WI38 (cell line): ENCODE measurements around the gene LAGE3.

ENCODE experiments used
- H3K4me3 ChIP-seq: 2 replicates; pipeline ENCODE4 v1.5.1; 2011; ENCODE audit warnings: low read depth, mild to moderate bottlenecking, control low read depth, low read length
- TF ChIP-seq, protein P1 (sequence below): IDR thresholded peaks from 2 replicates; pipeline ENCODE4 v1.5.1; 2012; ENCODE audit warnings: low read depth, mild to moderate bottlenecking, control low read depth, low read length

Gene LAGE3

DNA sequence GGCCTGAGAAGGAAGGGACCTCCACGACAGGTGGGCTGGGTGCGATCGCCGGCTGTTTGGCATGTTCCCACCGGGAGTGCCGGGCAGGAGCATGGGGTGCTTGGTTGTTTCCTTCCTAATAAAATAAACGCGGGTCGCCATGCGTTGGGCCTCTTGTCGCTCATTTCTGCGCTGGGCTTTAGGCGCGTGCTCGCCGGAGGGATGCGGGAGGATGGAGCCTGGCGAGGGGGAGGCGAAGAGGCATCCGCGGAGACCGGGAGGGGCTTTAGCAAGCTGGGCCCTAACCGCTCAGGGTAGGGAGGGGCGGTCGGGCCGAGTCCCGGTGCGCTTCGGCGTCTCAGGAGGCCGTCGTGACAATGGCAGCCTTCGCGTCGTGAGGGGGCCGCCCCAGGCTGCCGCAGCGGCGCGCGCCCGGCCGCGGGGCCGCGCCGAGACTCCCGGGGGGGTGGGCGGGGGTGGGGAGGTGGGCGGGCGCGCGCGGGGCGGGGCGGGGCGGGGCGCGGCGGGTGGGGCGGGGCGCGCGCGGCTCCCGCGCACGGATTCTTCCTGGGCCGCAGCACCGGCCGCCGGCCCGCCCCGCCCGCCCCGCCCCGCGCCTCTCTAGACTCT lies 42.6 kb downstream of the LAGE3 start:
- TF ChIP-seq, protein P1, sequence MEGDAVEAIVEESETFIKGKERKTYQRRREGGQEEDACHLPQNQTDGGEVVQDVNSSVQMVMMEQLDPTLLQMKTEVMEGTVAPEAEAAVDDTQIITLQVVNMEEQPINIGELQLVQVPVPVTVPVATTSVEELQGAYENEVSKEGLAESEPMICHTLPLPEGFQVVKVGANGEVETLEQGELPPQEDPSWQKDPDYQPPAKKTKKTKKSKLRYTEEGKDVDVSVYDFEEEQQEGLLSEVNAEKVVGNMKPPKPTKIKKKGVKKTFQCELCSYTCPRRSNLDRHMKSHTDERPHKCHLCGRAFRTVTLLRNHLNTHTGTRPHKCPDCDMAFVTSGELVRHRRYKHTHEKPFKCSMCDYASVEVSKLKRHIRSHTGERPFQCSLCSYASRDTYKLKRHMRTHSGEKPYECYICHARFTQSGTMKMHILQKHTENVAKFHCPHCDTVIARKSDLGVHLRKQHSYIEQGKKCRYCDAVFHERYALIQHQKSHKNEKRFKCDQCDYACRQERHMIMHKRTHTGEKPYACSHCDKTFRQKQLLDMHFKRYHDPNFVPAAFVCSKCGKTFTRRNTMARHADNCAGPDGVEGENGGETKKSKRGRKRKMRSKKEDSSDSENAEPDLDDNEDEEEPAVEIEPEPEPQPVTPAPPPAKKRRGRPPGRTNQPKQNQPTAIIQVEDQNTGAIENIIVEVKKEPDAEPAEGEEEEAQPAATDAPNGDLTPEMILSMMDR, result no peak
- peak overlapping the region; percentile 72 for H3K4me3 ChIP-seq

DNA sequence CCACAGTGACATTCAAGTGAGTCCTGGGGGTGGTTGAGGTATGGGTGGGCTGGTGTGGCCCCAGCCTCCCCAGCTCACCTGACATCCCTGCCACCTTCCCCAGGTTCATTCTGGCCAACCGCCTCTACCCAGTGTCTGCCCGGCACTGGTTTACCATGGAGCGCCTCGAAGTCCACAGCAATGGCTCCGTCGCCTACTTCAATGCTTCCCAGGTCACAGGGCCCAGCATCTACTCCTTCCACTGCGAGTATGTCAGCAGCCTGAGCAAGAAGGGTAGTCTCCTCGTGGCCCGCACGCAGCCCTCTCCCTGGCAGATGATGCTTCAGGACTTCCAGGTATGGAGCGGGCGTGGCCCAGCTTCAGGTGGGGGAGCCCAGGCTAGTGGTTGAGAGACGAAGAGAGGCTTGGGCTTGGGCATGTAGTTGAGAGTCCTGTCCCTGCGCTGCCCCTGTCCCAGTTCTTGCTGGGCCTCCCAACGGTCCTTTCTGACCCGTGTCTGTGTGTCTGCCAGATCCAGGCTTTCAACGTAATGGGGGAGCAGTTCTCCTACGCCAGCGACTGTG lies 43.8 kb downstream of the LAGE3 start:
- TF ChIP-seq, protein P1, result no peak
- H3K4me3 ChIP-seq, result no peak overlapping the region

DNA sequence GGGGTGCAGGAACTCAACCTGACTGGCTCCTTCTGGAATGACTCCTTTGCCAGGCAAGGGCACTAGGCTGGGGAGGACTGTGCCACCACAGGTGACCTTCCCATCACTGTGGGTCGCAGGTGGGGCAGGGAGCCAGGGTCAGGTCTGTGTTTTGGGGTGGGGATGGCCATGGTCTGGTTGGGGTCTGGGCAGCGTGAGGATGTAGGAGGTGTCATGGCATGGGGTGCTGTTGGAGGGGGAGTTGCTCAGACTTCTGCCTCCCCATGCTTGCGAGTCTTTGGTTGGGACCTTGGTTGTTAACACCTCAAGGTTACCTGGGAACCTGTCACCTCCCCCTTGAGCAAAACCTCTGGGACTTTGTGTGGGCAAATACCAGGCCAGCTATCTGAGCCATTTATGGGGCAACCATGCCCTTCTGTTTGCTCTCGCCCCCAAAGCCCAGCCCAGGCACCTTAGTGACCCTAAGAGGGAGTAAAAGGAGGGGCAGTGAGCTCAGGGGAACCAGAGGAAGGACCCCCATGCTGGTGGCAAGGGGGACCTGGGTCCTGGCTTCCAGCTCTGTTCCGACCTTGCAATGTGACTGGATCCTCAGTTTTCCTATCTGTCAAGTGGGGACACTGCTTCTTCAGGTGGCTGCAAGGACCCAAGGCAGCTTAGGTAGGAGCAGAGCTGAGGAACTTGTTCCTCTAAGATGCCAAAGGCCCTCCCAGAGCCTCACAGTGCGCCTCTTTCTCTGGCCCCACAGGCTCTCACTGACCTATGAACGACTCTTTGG lies 44.5 kb downstream of the LAGE3 start:
- no peak overlapping the region for H3K4me3 ChIP-seq
- TF ChIP-seq, protein P1, result no peak

DNA sequence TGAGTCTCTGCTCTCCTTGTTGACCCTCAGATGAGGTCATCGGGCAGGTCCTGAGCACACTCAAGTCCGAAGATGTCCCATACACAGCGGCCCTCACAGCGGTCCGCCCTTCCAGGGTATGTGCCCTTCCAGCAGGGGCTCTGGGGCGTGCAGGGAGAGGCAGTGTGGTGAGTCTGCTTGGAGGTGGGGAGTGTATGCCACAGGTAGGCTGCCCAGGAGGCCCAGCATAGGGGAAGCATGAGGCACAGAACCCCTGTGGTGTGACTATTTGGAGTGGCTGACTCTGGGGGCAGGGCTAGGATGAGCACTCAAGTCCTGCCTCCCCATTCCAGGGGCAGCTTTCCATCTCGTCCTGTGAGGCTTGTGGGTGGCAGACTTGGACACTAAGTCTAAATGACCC lies 45.5 kb downstream of the LAGE3 start:
- TF ChIP-seq, protein P1, result no peak
- no peak overlapping the region for H3K4me3 ChIP-seq

DNA sequence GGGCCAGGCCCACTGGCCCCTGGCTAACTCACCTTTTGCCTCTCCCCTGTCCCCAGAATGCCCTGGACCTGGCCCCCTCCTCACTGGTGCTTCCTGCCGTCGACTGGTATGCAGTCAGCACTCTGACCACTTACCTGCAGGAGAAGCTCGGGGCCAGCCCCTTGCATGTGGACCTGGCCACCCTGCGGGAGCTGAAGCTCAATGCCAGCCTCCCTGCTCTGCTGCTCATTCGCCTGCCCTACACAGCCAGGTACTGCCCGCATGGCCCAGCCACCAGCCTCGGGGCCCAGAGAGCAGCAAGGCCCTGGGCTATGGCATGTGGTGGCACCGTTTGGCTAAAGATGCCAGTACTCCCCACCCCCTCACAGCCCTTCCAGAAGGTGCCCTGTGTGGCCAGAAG lies 46.9 kb downstream of the LAGE3 start:
- TF ChIP-seq, protein P1, result no peak
- no peak overlapping the region for H3K4me3 ChIP-seq

DNA sequence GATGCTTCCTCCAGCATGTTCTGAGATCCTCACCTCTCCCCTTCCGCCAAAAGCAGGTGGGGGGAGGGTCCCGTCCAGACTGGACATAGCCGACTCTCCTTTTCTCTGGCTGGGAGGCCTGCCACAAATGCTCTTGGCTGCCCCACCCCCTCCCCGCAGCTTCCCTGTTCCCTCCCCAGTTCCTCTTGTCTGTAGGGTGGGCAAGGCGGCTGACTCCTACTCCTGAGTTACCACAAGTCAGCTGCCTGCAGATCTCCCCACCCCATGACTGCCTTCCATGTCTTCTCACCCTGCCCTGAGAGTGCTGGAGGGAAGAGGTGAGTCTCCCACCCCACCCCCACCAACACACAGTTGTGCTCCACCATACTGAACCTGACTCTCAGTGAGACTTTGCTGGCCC lies 47.7 kb downstream of the LAGE3 start:
- no peak overlapping the region for H3K4me3 ChIP-seq
- TF ChIP-seq, protein P1, result no peak

DNA sequence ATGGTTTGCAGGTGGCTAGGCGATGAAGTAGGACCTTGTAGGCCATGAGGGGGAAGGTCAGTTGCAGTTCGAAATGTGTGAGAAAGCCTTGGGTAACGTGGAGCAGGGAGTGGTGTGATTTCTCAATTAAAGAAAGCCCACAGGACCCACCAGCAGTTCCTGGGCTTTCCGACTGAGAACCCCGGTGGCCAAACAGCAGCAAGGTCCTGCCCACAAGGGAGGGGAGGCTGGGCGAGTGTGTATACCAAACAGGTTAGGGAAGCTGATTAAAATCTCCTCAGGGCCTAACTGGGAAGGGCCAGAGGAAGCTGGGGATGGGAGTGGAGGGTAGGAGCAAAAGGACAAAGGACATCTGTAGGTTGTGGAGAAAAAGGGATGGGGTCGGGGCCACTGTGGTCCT lies 48.2 kb downstream of the LAGE3 start:
- TF ChIP-seq, protein P1, result no peak
- no peak overlapping the region for H3K4me3 ChIP-seq
